ENCODE results near the gene POLD4.

GRCh38 chr11:67364783-67365722, 11.7 kb upstream of the POLD4 start:
- TF ChIP-seq CTCF (IDR thresholded peaks at IDR 0.05; ENCODE audit: low read depth, low read length, missing input control): no peak
- no peak for TF ChIP-seq HNF4G (IDR thresholded peaks at IDR 0.05)
- TF ChIP-seq SP1 (IDR thresholded peaks at IDR 0.05): no peak
- TF ChIP-seq GABPA (IDR thresholded peaks at IDR 0.05 in 1 of 2, conservative IDR thresholded peaks at IDR 0.05 in 1 of 2): no peak
- TF ChIP-seq RAD21 (IDR thresholded peaks at IDR 0.05): no peak
- no peak for TF ChIP-seq REST (IDR thresholded peaks at IDR 0.05)
- no peak for TF ChIP-seq MAX (IDR thresholded peaks at IDR 0.05)
- TF ChIP-seq YY1 (IDR thresholded peaks at IDR 0.05): no peak
